ENCODE measurements around the gene PRKCQ.
"Not testable (repeated sequence)": the region's sequence is repeated elsewhere in the genome, so short reads cannot be mapped to it uniquely, and the experiment has no call there.

Gene PRKCQ

DNA sequence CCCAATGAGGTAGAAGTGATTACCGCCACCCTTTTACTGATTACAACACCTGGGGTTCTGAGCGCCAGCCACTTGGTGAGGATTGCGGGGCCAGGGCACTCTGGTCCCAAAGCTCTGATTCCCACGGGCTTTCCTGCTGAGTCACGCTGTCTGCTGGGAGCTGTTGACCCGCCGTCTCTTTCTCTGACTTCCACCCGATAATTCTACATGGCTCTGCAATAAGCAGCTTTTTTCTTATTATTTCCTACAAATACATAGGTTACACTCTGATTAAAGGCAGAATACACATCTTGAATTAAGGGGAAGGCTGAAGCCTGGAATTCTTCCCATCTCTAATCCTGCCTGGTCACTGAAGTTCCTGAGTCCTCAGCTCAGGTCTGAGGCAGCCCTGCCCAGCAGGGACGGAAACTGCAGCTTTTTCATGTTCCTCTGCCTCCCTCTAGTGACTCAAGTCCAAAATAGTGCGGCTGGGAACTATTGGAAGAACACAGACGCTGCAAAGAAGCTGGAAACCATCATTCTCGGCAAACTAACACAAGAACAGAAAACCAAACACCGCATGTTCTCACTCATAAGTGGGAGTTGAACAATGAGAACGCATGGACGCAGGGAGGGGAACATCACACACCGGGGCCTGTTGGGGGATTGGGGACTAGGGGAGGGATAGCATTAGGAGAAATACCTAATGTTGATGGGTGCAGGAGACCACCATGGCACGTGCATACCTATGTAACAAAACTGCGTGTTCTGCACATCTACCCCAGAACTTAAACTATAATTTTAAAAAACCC is 178.3 kb downstream of the PRKCQ start:
- peak; percentile 55 for DNase-seq

DNA sequence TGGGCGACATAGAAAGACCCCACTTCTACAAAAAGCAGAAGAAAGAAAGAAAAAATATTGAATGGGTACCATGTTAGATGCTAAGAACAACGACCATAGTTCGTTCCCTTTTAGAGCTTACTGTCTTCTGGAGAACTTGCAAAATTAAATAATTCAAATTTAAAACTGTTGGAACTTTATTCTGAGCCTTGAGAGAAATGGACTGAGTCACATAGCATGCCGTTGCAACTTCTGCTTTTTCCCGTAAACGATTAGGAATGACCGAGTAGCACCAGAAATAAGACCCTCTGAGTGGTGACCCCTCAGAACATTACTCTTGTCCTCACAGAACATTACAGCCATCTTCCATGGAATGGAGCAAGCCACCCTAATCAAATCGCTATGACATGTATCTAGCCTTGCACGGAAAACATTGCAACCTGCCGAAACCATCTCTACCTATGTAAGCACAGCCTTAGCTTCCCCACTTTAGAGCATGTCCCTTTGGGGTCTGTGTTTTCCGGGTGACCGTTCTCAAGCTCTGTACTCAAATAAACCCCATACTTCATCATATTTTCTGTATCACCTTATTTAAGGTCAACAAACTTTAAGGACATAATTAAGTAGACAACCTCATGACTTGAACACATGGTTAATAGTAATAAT is 179.1 kb downstream of the PRKCQ start:
- DNase-seq, result no peak

DNA sequence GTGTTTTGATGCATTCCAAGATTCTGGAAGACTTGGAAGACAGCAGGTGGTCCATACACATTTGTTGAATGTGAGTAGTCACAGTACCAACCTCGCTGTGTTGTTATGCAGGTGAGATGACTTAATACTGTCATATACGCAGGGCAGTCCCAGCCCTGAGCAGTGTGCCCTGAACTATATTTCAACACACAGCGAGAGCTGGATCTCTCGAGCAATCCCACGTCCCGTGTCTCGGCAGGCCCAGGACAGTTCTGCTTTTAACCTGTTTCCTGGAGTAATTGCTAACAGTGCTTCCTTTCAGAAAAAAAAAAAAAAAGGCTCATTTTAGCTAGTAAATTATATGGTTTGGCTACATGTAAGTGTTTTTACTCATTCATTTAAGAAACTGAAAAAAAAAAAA is 179.7 kb downstream of the PRKCQ start:
- no peak for DNase-seq

- no peak for DNase-seq
Observed at GRCh38 chr10:6399879-6400278, 180.2 kb downstream of the PRKCQ start.

GRCh38 chr10:6399231-6399741 is 180.8 kb downstream of the PRKCQ start:
- no peak for DNase-seq

GRCh38 chr10:6398399-6398798 is 181.7 kb downstream of the PRKCQ start:
- no peak for DNase-seq

DNA sequence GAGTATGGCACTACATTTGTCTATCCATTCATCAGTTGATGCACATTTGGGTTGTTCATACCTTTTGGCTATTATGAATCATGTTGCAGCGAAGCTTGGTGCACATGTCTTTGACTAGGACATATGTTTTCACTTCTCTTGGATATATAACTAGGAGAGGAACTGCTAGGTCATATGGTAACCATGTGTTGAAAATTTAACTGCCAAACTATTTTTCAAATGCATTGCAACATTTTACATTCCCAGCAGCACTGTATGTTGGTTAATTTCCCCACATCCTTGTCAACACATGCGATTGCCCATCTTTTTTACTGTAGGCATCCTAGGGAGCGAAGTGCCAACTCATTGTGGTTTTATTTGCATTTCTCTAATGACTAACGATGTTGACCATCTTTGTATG is 183.4 kb downstream of the PRKCQ start:
- no peak for DNase-seq

DNA sequence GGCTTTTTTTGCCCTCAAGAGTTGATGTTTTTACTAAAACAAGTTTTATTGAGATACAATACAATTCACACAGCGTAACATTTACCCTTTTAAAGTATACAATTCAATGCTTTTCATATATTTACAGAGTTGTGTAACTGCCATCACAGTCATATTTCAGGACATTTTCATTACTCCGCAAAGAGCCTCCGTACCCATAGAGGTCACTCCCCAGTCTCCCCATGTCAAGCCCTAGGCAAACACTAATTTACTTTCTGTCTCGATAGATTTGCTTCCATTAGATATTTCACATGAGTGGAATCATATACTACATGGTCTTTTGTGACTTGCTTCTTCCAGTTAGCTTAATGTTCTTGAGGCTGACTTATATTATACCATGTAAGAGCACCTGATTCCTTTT is 183.8 kb downstream of the PRKCQ start:
- DNase-seq, result no peak

GRCh38 chr10:6395606-6396005 is 184.5 kb downstream of the PRKCQ start:
- DNase-seq, result no peak

GRCh38 chr10:6394084-6394483 is 186.0 kb downstream of the PRKCQ start:
- no peak for DNase-seq

DNA sequence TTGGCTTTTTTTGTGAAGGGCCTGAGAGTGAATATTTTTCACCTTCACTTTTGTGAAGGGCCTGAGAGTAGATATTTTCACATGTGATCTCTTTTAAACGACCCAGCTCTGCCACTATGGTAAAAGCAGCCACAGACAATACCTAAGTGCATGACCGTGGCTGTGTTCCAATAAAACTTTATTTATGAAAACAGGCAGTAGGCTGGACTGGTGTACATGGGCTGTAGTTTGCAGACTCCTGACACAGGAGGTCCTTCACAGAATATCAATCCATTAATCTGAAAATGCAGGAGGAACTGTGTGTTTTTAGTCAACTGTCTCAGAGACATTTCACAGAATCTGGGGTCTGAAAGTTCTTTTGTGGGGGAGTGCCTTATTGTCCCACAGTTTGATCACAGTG is 186.9 kb downstream of the PRKCQ start:
- no peak for DNase-seq

GRCh38 chr10:6390213-6390845 is 189.7 kb downstream of the PRKCQ start:
- no peak for DNase-seq

GRCh38 chr10:6388261-6388893 is 191.7 kb downstream of the PRKCQ start:
- DNase-seq, result no peak

- no peak for DNase-seq
Observed at GRCh38 chr10:6386960-6387359, 193.1 kb downstream of the PRKCQ start.

- DNase-seq, result no peak
Observed at GRCh38 chr10:6386346-6386745, 193.7 kb downstream of the PRKCQ start.

DNA sequence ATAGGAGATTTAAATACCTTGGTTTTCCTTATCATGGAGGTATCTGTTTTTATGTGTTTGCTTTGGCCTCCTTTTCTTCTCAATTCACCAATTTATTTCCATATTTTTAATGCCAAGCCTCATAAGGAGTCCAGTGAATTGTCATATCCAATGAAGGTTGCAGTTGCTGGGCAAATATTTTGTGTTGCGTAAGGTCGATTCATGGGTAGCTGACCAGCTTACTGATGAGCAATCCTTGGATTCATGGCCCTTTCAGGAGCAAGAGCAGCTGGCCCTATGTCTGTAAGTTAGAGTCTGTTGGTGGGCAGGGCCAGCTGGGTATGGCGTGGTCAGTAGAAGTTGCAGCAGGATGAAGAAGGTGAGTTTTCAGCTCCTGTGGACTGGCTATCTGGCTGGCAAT is 194.4 kb downstream of the PRKCQ start:
- DNase-seq, result no peak

DNA sequence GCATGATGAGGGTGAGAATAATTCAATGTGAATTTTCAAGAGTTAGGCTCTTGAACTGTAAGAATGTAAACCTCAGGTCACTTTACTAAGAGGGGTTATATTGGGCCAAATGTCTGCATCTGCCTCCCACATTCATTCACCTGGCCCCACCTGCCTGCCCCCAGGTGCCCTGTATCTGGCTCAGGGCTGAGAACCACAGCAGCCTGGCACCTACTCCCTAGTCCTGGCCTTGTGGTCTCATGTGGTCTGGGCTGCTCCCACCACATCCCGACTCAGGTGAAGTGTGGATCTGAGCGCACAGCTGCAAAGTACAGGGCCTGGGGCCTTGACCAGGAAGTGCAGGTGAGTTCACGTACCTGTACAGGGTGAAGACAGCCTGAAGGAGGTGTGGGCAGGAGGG is 195.2 kb downstream of the PRKCQ start:
- no peak for DNase-seq

DNA sequence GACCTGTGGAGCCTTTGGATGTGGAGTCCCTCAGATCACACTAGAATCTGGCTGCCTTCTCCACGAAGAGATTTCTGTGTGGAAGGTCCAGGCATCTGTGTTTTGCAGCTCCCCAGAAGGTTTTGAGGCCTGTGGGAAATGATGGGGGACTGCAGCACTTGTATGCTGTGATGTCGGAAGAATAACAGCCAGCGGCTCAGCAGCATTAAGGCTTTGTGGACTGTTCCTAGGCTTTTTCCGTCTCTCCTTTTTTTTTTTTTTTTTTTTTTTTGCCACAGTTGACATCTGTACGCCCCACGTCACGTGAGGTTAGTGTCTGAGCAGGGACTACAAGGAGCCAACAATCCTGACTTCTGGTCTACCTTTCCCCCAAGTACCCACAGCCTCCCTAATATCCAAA is 196.0 kb downstream of the PRKCQ start:
- DNase-seq, result no peak

DNA sequence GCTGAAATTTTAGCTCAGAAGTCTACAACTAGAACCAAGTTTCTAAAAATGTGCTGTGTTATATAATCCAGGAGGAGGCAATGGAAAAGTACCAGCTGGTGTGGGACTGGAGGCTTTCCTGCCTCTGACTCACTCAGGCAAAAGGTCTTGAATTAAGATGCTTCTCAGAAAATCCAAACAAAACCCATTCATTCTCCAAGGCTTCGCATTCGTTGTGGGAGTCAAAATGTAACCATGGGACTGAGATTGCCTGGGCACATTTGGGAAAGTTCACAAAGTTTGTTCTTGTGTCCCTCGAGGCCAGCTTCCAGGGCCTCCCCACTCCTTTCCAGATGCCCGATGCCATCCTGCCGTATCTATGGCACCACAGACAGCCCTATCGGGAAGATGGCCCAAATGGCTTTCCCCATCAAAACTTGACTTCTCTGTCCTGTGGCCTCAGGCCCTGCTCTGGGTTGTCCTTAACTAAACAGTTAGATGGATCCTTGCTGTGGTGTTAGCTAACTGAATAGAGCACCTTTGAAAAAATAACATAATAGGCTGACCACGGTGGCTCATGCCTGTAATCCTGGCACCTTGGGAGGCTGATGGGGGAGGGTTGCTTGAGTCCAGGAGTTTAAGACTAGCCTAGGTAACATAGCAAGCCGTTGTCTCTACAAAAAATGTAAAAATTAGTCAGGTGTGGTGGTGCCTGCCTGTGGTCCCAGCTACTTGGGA is 196.8 kb downstream of the PRKCQ start:
- DNase-seq, result no peak

GRCh38 chr10:6382081-6382480 is 198.0 kb downstream of the PRKCQ start:
- DNase-seq, result peak; percentile 29

GRCh38 chr10:6380478-6380877 is 199.6 kb downstream of the PRKCQ start:
- DNase-seq, result not testable (repeated sequence)

DNA sequence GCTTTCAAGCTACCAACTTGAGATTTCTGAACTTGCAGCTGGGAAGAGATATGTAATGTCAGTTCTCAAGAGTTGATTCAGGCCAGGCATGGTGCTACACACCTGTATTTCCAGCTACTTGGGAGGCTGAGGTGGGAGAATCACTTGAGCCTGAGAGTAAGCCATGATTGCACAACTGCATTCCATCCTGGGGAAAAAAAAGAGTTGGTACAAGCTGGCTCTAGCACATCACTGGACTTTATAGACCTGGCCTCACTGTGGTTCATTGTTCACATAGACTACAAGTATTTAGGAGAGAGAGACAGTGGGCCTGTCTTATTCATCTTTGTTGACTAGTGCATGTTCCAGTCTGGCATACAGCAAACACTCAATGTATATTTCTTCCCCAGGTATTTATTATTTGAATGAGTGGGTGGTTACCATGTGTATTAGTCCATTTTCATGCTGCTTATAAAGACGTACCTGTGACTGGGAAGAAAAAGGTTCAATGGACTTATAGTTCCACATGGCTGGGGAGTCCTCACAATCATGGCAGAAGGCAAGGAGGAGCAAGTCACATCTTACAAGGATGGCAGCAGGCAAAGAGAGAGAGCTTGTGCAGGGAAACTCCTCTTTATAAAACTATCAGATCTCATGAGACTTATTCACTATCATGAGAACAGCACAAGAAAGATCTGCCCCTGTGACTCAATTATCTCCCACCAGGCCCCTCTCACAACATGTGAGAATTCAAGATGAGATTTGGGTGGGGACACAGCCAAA is 200.9 kb downstream of the PRKCQ start:
- no peak for DNase-seq

Measured in activated CD8-positive, alpha-beta memory T cell treated with anti-CD3 and anti-CD28 coated beads, Interleukin-2, amount 50 U/mL, for 4 hours (primary cell).